ENCODE results near the gene NUP133.
"Not testable (repeated sequence)": the region's sequence is repeated elsewhere in the genome, so short reads cannot be mapped to it uniquely, and the experiment has no call there.

The NUP133 gene

DNA sequence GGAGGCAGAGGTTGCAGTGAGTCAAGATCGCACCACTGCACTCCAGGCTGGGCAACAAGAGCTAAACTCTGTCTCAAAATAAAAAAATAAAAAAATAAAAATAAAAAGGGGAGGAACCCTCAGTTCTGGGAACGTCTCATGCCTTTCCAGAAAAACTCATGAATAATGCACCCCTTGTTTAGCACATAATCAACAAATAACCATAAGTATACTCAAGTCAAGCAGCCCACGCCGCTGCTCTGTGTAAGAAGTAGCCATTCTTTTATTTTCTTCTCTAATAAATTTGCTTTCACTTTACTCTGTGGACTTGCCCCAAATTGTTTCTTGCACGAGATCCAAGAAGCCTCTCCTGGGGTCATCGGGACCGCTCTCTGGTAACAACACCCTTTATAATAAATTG, 59.8 kb downstream of the NUP133 start:
- no peak for DNase-seq

DNA sequence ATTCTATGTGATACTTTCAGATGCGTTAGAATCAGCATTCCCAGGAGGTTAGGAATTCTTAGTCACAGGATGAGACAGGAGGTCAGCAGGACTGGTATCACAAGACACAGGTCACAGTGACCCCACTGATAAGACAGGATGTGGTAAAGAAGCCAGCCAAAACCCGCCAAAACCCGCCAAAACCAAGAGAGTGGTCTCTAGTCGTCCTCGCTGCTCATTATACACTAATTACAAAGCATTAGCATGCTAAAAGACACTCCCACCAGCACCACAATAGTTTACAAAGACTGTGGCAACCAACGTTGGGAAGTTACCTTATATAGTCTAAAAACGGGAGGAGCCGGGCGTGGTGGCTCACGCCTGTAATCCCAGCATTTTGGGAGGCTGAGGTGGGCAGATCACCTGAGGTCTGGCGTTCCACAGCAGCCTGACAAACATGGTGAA, 60.3 kb downstream of the NUP133 start:
- DNase-seq, result no peak

DNA sequence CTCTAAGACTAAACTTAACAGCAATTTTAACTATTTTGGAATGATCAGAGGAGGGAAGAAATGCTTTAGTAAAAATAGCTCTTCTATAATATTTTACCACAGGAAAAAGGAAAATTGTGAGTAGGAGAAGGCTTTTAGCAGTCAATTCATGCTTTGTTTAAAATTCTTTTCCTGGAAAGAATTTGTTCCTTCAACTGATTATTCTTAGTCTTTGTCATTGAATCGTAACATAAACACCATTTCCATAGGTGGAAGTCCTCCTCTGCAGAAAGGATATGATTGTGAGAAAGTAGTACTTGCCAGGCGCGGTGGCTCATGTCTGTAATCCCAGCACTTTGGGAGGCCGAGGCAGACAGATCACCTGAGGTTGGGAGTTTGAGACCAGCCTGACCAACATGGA, 62.3 kb downstream of the NUP133 start:
- DNase-seq, result no peak

GRCh38 chr1:229440851-229441537, 67.1 kb downstream of the NUP133 start:
- peak; percentile 29 to 40 for DNase-seq

GRCh38 chr1:229438021-229438420, 70.1 kb downstream of the NUP133 start:
- DNase-seq, result no peak

DNA sequence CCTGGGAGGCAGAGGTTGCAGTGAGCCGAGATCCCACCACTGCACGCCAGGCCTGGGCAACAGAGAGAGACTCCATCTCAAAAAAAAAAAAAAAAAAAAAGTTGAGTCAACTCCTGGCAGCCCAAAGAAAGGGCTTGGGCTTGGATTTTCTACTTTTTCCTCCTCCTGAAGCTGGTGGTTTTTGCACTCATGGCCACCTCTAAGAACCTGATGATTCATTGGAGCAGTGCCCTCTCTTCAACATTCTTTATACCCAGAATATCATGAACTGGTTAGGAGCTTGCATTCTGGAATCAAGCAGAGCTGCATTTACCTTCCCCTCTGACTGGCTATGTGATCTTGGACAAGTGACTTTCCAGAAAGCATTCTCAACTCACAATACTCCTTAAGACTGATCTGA, 70.7 kb downstream of the NUP133 start:
- no peak for DNase-seq

GRCh38 chr1:229436201-229436600, 71.9 kb downstream of the NUP133 start:
- DNase-seq, result no peak

- DNase-seq, result no peak
Measured at GRCh38 chr1:229434641-229435051, 73.5 kb downstream of the NUP133 start.

- DNase-seq, result no peak
Measured at GRCh38 chr1:229434005-229434640, 74.0 kb downstream of the NUP133 start, which contains the start of gene ACTA1. Gene ACTA1 (minus strand): TSS chr1:229434094. CDS start chr1:229433115, 979 bp downstream.

GRCh38 chr1:229433364-229434004, 74.7 kb downstream of the NUP133 start:
- peak in 1 of 2 experiments; percentile 34 for DNase-seq

DNA sequence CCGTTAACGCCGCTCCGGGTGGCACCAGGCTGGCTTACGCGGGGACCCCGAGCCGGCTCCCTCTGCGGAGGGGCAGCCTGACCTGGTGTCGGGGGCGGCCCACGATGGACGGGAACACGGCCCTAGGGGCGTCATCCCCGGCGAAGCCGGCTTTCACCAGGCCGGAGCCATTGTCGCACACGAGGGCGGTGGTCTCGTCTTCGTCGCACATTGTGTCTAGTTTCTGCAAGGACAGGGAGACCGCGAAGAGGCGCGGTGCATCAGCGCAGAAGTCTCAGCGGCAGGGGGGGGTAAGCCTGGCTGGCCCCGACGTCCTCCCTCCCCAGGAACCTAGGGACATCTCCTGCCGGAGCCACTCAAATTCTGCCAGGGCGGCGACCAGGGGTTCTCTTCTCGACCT, 75.2 kb downstream of the NUP133 start:
- DNase-seq, result no peak

GRCh38 chr1:229432116-229432461, 76.1 kb downstream of the NUP133 start:
- no peak for DNase-seq

DNA sequence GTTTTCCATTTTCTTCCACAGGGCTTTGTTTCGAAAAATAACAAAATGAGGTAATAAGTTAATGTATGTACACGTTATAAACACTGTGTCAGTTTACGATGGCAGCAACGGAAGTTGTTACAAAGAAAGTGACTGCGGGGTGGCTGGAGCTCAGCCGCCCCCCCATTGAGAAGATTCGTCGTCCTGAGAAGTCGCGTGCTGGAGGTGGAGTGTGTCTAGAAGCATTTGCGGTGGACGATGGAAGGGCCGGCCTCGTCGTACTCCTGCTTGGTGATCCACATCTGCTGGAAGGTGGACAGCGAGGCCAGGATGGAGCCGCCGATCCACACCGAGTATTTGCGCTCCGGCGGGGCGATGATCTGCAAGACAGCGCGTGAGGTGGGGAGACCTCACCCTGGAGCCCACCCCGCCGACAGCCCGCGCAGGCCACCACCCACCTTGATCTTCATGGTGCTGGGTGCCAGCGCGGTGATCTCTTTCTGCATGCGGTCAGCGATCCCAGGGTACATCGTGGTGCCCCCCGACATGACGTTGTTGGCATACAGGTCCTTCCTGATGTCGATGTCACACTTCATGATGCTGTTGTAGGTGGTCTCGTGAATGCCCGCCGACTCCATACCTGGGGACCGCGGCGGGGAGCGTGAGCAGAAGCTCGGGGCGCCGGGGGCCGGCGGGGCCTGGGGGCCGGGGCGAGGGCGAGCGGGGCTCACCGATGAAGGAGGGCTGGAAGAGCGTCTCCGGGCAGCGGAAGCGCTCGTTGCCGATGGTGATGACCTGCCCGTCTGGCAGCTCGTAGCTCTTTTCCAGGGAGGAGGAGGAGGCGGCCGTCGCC, 76.6 kb downstream of the NUP133 start:
- DNase-seq, result no peak

GRCh38 chr1:229430761-229431283, 77.3 kb downstream of the NUP133 start:
- DNase-seq, result peak; percentile 55 to 66

DNA sequence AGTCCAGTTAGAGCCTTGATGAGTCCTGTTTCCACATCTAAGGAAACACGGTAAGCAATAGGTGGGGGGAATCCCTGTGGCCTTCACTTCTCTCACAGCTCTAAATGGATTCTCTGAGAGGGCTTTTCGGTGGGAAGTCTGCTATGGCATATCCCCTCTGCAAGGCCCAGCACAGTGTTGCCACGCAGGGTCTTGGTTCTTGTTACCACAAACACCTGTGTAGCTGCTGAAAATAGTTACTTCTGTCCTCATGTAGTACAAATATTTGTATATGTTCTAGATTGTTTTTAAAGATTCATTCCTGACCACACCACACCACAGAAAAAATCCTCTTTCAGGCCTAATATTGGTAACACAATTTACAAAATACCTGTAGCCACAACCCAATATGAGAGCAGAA, 79.9 kb downstream of the NUP133 start:
- DNase-seq, result no peak

DNA sequence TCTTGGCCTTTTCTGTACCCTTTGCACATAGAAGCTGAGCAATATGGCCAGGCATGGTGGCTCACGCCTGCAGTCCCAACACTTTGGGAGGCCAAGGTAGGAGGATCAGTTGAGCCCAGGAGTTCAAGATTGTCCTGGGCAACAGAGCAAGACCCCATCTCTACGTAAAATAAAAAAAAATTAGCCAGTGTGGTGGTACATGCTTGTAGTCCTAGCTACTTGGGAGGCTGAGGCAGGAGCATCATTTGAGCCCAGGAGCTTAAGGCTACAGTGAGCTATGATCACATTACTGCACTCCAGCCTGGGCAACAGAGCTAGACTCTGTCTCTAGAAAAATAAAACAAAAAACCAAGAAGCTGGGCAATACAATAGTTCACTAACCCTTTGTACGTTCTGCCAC, 80.6 kb downstream of the NUP133 start:
- no peak for DNase-seq

- no peak for DNase-seq
Measured at GRCh38 chr1:229425564-229426159, 82.5 kb downstream of the NUP133 start.

GRCh38 chr1:229420765-229421164, 87.4 kb downstream of the NUP133 start:
- DNase-seq, result no peak

DNA sequence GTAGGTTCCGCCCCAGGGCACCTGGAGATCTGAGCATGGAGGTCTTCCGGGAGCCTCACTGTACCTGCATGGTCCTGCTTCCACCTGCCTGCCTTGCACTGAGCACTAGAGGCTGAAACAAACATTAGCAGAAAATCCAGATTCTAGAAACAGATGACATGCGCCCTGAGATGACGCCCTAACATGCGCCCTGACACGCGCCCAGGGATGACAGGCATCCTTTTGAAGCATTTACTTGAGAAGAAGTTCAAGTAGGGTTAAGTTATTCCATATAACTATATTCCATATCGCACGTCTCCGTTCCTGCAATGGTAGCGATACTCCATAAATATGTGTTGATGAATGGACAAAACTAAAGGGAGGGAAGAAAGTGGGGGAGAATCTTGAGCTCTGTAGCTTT, 87.9 kb downstream of the NUP133 start:
- no peak for DNase-seq

DNA sequence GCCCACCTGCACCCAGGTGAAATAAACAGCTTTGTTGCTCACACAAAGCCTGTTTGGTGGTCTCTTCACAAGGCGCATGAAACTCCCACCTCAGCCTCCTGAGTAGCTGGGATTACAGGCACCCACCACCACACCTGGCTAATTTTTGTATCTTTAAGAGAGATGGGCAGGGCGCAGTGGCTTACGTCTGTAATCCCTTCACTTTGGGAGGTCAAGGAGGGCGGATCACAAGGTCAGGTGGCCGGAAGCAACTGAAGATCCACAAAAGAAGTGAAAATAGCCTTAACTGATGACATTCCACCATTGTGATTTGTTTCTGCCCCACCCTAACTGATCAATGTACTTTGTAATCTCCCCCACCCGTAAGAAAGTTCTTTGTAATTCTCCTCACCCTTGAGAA, 89.6 kb downstream of the NUP133 start:
- DNase-seq, result not testable (repeated sequence)

GRCh38 chr1:229412810-229413209, 95.3 kb downstream of the NUP133 start:
- DNase-seq, result not testable (repeated sequence)

GRCh38 chr1:229412056-229412455, 96.1 kb downstream of the NUP133 start:
- DNase-seq, result no peak

Measured in activated T-cell treated with anti-CD3 and anti-CD28 coated beads, Interleukin-2, amount 50 U/mL, for 48 hours (primary cell).